Endothelial cell (in vitro differentiated cells): Measurements from ENCODE around the gene ARID4B. TPM values are rescaled to one million over a fixed set of nuclear protein-coding genes. Genes with fewer than 3 reads are reported as not detected.

ENCODE experiments used
- DNase-seq: peaks from one replicate; pipeline ENCODE4 v3.0.0; 2021; ENCODE audit warnings: low spot score
- H3K27ac Mint-ChIP-seq: one replicate; pipeline ENCODE4 v1.8.0; 2021; ENCODE audit warnings: mixed read lengths, inconsistent platforms; ENCODE audit not compliant: unreplicated experiment
- H3K27me3 Mint-ChIP-seq: one replicate; pipeline ENCODE4 v1.8.0; 2021; ENCODE audit warnings: mild to moderate bottlenecking, moderate library complexity, mixed read lengths, inconsistent platforms; ENCODE audit not compliant: unreplicated experiment
- H3K36me3 Mint-ChIP-seq: one replicate; pipeline ENCODE4 v1.8.0; 2021; ENCODE audit warnings: mild to moderate bottlenecking, low read depth, mixed read lengths, inconsistent platforms; ENCODE audit not compliant: unreplicated experiment
- H3K4me1 Mint-ChIP-seq: one replicate; pipeline ENCODE4 v1.8.0; 2021; ENCODE audit warnings: mild to moderate bottlenecking, mixed read lengths, inconsistent platforms; ENCODE audit not compliant: unreplicated experiment
- H3K4me3 Mint-ChIP-seq: one replicate; pipeline ENCODE4 v1.8.0; 2021; ENCODE audit warnings: mild to moderate bottlenecking, mixed read lengths, inconsistent platforms; ENCODE audit not compliant: unreplicated experiment
- H3K9me3 Mint-ChIP-seq: one replicate; pipeline ENCODE4 v1.8.0; 2021; ENCODE audit warnings: mixed read lengths, inconsistent platforms; ENCODE audit not compliant: unreplicated experiment
- CTCF ChIP-seq: fragments of 200-600 bp; sonication (generic); IDR thresholded peaks from one replicate; pipeline ENCODE4 v1.5.0; 2021; ENCODE audit warnings: antibody characterized with exemption; ENCODE audit not compliant: unreplicated experiment
- total RNA-seq: library from RNA; stranded (reverse); fragmentation: NEBNext Ultra II Directional; extraction: Animal tissue kit (Norgen Biotek cat#: 25700); gene quantifications from one replicate; pipeline ENCODE4 v1.2.1, GENCODE V29; 2021; ENCODE audit not compliant: unreplicated experiment

The ARID4B gene
- total RNA-seq, 1 donor from 2014 or later, result 48.2 TPM

GRCh38 chr1:235239851-235240250, 88.1 kb downstream of the ARID4B start:
- H3K9me3 Mint-ChIP-seq, result no peaks in the 10 kb centered on the region
- H3K27ac Mint-ChIP-seq, result no peak overlapping the region
- H3K27me3 Mint-ChIP-seq, result no peaks in the 10 kb centered on the region
- H3K36me3 Mint-ChIP-seq, result peaks cover 15% of the 10 kb centered on the region
- TF ChIP-seq CTCF, result no peak
- no peak overlapping the region for H3K4me3 Mint-ChIP-seq
- DNase-seq, result no peak
- H3K4me1 Mint-ChIP-seq, result no peaks in the 10 kb centered on the region

- H3K9me3 Mint-ChIP-seq, result no peaks in the 10 kb centered on the region
- no peaks in the 10 kb centered on the region for H3K27me3 Mint-ChIP-seq
- no peak overlapping the region for H3K27ac Mint-ChIP-seq
- peaks cover 10% of the 10 kb centered on the region for H3K36me3 Mint-ChIP-seq
- no peak overlapping the region for H3K4me3 Mint-ChIP-seq
- no peak for TF ChIP-seq CTCF
- no peaks in the 10 kb centered on the region for H3K4me1 Mint-ChIP-seq
- no peak for DNase-seq
Measured at GRCh38 chr1:235238558-235238957, 89.4 kb downstream of the ARID4B start.

GRCh38 chr1:235236128-235236527, 91.9 kb downstream of the ARID4B start:
- Mint-ChIP-seq H3K27me3 (no peaks in the 10 kb centered on the region), H3K27ac (no peak overlapping the region), H3K9me3 (no peaks in the 10 kb centered on the region), H3K4me1 (no peaks in the 10 kb centered on the region), H3K4me3 (no peak overlapping the region), H3K36me3 (peaks cover 12% of the 10 kb centered on the region)
- TF ChIP-seq CTCF, result no peak
- DNase-seq, result no peak

- Mint-ChIP-seq H3K4me3 (no peak overlapping the region), H3K27me3 (peaks cover 2% of the 10 kb centered on the region), H3K4me1 (no peaks in the 10 kb centered on the region), H3K27ac (no peak overlapping the region), H3K9me3 (no peaks in the 10 kb centered on the region), H3K36me3 (peaks cover 15% of the 10 kb centered on the region)
- no peak for DNase-seq
- no peak for TF ChIP-seq CTCF
Measured at GRCh38 chr1:235229868-235230267, 98.1 kb downstream of the ARID4B start.

GRCh38 chr1:235227414-235227813, 100.6 kb downstream of the ARID4B start:
- H3K27ac Mint-ChIP-seq, result no peak overlapping the region
- no peak for DNase-seq
- peaks cover 2% of the 10 kb centered on the region for H3K27me3 Mint-ChIP-seq
- H3K4me3 Mint-ChIP-seq, result peak overlapping the region; percentile 10
- no peak for TF ChIP-seq CTCF
- H3K9me3 Mint-ChIP-seq, result no peaks in the 10 kb centered on the region
- H3K4me1 Mint-ChIP-seq, result no peaks in the 10 kb centered on the region
- peaks cover 17% of the 10 kb centered on the region for H3K36me3 Mint-ChIP-seq
